Heart left ventricle (tissue), 16 donors: ENCODE data around the gene CCDC197. TPM values are rescaled to one million over a fixed set of nuclear protein-coding genes. Genes with fewer than 3 reads are reported as not detected.

Experiments used
- ATAC-seq, 4 donors: fragments of 200-7000 bp; cut with Tn5 transposase; one replicate each; pipeline ENCODE4 v1.9.1; 2020 to 2022; ENCODE audit warnings: moderate library complexity in 4 of 4, mild to moderate bottlenecking in 3 of 4, moderate number of reproducible peaks in 1 of 4
- DNase-seq, 5 donors: peaks; one replicate each; pipeline ENCODE4 v3.0.0-alpha.2; 2020
- H3K27ac ChIP-seq, 12 donors: fragments of 200-600 bp; sonication (generic) in 4 of 12; one replicate each; pipeline versions ENCODE4 v1.5.0 to v1.8.0; 2016 to 2022; ENCODE audit warnings: mild to moderate bottlenecking in 2 of 12
- H3K27me3 ChIP-seq, 9 donors: fragments of 200-600 bp; sonication (generic) in 2 of 9; one replicate each; pipeline versions ENCODE4 v1.5.1 to v1.8.0; 2016 to 2022; ENCODE audit warnings: mild to moderate bottlenecking in 3 of 9
- H3K36me3 ChIP-seq, 9 donors: fragments of 200-600 bp; sonication (generic) in 2 of 9; one replicate each; pipeline versions ENCODE4 v1.5.0 to v1.8.0; 2018 to 2022; ENCODE audit warnings: mild to moderate bottlenecking in 2 of 9
- H3K4me1 ChIP-seq, 12 donors: fragments of 200-600 bp; sonication (generic) in 4 of 12; one replicate each; pipeline versions ENCODE4 v1.5.0 to v1.8.0; 2016 to 2022; ENCODE audit warnings: mild to moderate bottlenecking in 3 of 12
- H3K4me3 ChIP-seq, 12 donors: fragments of 200-600 bp; sonication (generic) in 4 of 12; one replicate each; pipeline versions ENCODE4 v1.5.0 to v1.8.0; 2017 to 2022; ENCODE audit warnings: mild to moderate bottlenecking in 9 of 12, moderate library complexity in 4 of 12
- H3K9me3 ChIP-seq, 12 donors: fragments of 200-600 bp; sonication (generic) in 4 of 12; one replicate each; pipeline versions ENCODE4 v1.5.0 to v1.8.0; 2016 to 2022; ENCODE audit warnings: mild to moderate bottlenecking in 1 of 12
- POLR2A ChIP-seq, 2 donors: fragments of 450-650 bp; IDR thresholded peaks; one replicate each; pipeline ENCODE4 v1.6.1; 2017; ENCODE audit warnings: antibody characterized with exemption in 2 of 2, mild to moderate bottlenecking in 2 of 2, moderate library complexity in 2 of 2
- WGBS, 4 donors: extraction: QIAGEN DNeasy Blood & Tissue Kit in 2 of 4; methylation state at CpG; one replicate each; pipeline versions ENCODE4 v1.1.5 to v1.1.7; 2013 to 2018; 5-methylcytosine and 5-hydroxymethylcytosine counted together
- intact Hi-C, 10 donors: fragments of 100-400 bp; cut with DNase I; formaldehyde crosslinking; loops; one replicate each; pipeline versions ENCODE4 v1.11.1 to v1.14.2; 2022
- polyA plus RNA-seq, 2 donors: library from polyadenylated mRNA; stranded (reverse); fragments of 200-250 nt; gene quantifications; one replicate each; pipeline ENCODE4 v1.2.3, GENCODE V29; 2013
- total RNA-seq, 9 donors: library from RNA; depleted of rRNA in 2 of 9; stranded (reverse); fragments of >200 nt in 2 of 9; fragmentation: NEBNext Ultra II Directional in 3 of 9; extraction: Animal tissue kit (Norgen Biotek cat#: 25700) in 3 of 9; gene quantifications; one replicate each; pipeline versions ENCODE4 v1.1.0 to v1.2.4, GENCODE V29; 2016 to 2023
- TF ChIP-seq, protein P1 (sequence below), 12 donors: fragments of 200-600 bp; sonication (generic) in 4 of 12; IDR thresholded peaks; one replicate each; pipeline versions ENCODE4 v1.5.0 to v1.8.0; 2018 to 2022; ENCODE audit warnings: antibody characterized with exemption in 12 of 12, mild to moderate bottlenecking in 5 of 12
- donor health status: ischemic (EF 13 %, LVEDD 7.1; RV severe dilation, severe dysfunction).
- donor health status: healthy with polysubstance abuse.
- donor health status: DM: no; HTN: yes; CAD: no.
- donor health status: DM: no; HTN: no; CAD: no.
- donor health status: ischemic (EF 25% LVEDD 6.9; RV normal size, moderate dysfunction).
- donor health status: ischemic (EF 25% LVEDD 5.7; RV mildly dilated, moderate dysfunction).
- donor health status: healthy.
- donor health status: DM: yes; HTN: yes; CAD: no.
- donor health status: ischemic (EF 35%, LVEDD 5.7; RV mildly dilated, moderate dysfunction).
- donor health status: nonischemic (EF 11% LVEDD 7.7; RV severe dilation, severe dysfunction).
- donor health status: DM: yes; HTN: yes; CAD: no.
- donor health status: PGD.
- donor health status: ischemic (EF 29% LVEDD 5.4; RV normal size, mild dysfunction).
- donor health status: nonischemic (EF 23%, LVEDD 6.1; RV moderate dilation, normal function).

CCDC197 gene
- total and polyA plus RNA-seq, 11 donors: 0.23 to 1.4 (median 0.88) TPM; not detected in 4

DNA sequence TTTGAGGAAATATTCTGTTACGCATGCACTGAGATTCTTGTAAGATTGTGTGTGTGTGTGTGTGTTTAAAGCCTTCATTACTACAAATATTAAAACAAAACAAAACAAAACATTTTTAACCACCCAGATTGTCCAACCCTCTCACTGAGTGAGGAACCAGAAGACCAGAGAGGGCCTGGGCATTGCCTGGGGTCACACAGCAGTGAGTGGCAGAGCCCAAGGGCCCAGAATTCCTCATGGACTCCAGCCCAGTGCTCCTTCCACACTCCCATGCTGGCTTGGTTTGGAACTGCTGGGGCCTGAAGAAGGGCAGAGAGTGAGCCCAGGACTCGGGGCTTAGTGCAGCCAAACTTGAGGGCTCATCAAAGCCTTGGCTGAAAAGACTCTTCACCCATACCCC, 27.4 kb downstream of the CCDC197 start:
- H3K36me3 ChIP-seq: no peaks in the 10 kb centered on the region
- no peaks in the 10 kb centered on the region for H3K27me3 ChIP-seq
- intact Hi-C loops: loop anchor here in 1 of 10 donors (10.0 kb wide), 1 partner anchor 820 kb away; the partner anchor contains the start of genes GON7 and UBR7
- H3K4me3 ChIP-seq: no peak overlapping the region
- DNase-seq (no peak), ATAC-seq (no peak)
- no peak overlapping the region for H3K27ac ChIP-seq
- peaks cover 0 to 13% (median 1%) of the 10 kb centered on the region in 12 donors for H3K4me1 ChIP-seq
- H3K9me3 ChIP-seq: no peaks in the 10 kb centered on the region
- 93 to 98% (median 94%) methylated on average over 2 of the region's 2 CpGs for WGBS, 4 donors
- TF ChIP-seq, protein P1, sequence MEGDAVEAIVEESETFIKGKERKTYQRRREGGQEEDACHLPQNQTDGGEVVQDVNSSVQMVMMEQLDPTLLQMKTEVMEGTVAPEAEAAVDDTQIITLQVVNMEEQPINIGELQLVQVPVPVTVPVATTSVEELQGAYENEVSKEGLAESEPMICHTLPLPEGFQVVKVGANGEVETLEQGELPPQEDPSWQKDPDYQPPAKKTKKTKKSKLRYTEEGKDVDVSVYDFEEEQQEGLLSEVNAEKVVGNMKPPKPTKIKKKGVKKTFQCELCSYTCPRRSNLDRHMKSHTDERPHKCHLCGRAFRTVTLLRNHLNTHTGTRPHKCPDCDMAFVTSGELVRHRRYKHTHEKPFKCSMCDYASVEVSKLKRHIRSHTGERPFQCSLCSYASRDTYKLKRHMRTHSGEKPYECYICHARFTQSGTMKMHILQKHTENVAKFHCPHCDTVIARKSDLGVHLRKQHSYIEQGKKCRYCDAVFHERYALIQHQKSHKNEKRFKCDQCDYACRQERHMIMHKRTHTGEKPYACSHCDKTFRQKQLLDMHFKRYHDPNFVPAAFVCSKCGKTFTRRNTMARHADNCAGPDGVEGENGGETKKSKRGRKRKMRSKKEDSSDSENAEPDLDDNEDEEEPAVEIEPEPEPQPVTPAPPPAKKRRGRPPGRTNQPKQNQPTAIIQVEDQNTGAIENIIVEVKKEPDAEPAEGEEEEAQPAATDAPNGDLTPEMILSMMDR (IDR thresholded peaks at IDR 0.05): no peak
- TF ChIP-seq POLR2A (IDR thresholded peaks at IDR 0.05): no peak

DNA sequence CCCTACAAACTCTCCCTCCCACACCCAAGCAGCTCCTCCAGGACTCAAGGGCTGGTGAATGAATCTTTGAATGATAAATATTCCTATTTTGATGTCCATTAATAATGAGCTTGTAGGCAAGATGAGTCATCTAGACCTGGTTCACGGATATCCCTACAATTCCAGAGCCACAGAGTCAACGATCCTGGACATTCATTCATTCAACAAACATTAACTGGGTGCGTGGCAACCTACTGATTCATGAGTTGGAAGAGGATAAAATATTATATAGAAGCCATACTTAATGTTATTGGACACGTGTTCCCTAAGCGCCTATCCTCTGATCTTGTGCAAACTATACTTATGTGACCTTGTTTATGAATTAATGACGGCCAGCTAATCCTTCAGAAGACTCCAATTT, 28.6 kb downstream of the CCDC197 start:
- intact Hi-C loops: loop anchor here in 1 of 10 donors (10.0 kb wide), 1 partner anchor 821 kb away; the partner anchor contains the start of genes GON7 and UBR7
- ATAC-seq (no peak), DNase-seq (no peak)
- WGBS, 4 donors: 60 to 71% (median 62%) methylated on average over 6 of the region's 6 CpGs
- Histone ChIP-seq H3K27ac (no peak overlapping the region), H3K27me3 (no peaks in the 10 kb centered on the region), H3K4me1 (peaks cover 0 to 15% (median 1%) of the 10 kb centered on the region in 12 donors), H3K36me3 (no peaks in the 10 kb centered on the region), H3K9me3 (no peaks in the 10 kb centered on the region), H3K4me3 (peak overlapping the region in 8 of 12 donors; percentile 64 to 80 (median 67))
- TF ChIP-seq, protein P1 (IDR thresholded peaks at IDR 0.05): no peak
- no peak for TF ChIP-seq POLR2A (IDR thresholded peaks at IDR 0.05)

DNA sequence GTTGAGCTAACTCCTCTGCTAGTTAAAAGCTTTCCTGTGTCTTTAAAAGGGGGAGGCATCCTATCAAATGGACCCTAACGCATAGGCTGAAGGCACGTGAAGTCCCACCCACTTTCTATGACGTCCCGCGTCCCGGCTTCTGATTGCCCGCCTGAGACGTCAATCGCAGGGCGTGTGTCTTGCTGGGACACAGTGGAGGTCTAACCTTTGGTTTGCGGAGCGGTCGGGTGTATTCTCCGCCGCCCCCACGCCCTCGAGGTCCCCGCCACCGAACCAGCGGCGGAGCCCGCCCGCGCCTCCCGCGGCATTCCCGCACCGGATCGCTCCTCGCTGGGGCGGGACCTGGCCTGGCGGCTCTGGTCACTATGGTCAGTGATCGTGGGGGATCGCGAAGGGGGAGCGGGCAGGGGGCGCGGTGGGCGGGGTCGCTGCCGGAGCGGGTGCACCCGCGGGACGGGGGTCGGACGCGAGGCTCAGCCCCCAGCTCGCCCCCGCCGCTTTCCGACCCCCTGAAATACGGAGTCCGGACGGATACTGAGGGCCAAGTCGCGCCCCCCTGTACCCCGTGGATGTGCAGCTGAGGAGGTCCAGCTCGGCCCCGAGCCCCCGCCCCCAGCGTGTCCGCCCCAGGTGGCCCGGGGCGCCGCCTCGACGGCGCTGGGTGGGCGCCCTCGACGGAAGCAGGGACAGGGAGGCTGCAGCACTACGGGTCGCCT, 29.2 kb downstream of the CCDC197 start, which contains the start of gene OTUB2:
OTUB2 (plus strand) TSS at position 168 of the 716 bp plus-strand sequence; CDS start at position 366, 198 bp downstream.
- DNase-seq: peak; percentile 96 to 98 (median 98)
- Histone ChIP-seq H3K9me3 (no peaks in the 10 kb centered on the region), H3K27ac (peak within 1 kb of the TSS in 2 of 12 donors; percentile 23 to 43), H3K36me3 (no peaks in the 10 kb centered on the region), H3K4me1 (peaks cover 0 to 15% (median 1%) of the 10 kb centered on the region in 12 donors), H3K4me3 (peak within 1 kb of the TSS; percentile 50 to 80 (median 67)), H3K27me3 (no peaks in the 10 kb centered on the region)
- ATAC-seq: peak; percentile 98 to 100 (median 100)
- 0 to 2% (median 1%) methylated on average over 26 to 74 of the region's 74 CpGs for WGBS, 4 donors
- intact Hi-C loops: loop anchor here in 1 of 10 donors (10.0 kb wide), 1 partner anchor 822 kb away; the partner anchor contains the start of genes GON7 and UBR7
- TF ChIP-seq, protein P1 (IDR thresholded peaks at IDR 0.05): no peak
- TF ChIP-seq POLR2A (IDR thresholded peaks at IDR 0.05): no peak

DNA sequence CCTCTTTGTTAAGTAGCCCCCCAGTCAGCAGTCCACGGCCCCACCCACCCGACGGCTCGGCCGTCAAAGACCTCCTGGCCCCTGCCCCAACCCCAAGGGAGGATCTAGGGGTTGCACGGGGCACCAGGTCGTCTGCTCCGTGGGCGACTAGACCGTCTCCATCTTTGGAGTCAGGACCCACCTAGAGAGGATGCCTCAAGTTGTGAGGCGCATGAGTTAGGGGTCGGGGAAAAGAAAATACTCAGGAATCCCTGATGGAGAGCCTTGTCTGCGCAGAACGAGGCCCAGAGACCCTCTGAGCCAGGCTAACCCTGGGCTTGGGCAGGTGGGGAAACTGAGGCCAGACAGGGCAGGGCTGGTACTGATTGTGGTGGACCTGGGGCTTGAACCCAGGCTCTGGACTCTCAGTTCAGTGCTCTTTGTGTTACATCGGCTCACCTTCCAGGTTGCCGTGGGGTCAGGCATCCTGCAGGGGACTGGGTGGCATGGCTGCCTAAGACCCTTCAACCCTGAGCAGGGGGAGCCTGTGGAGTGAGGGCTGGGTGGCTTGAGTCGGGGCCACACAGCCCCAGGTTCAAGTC, 29.9 kb downstream of the CCDC197 start:
- DNase-seq (no peak), ATAC-seq (no peak)
- 31 to 46% (median 43%) methylated on average over 15 to 17 of the region's 17 CpGs for WGBS, 4 donors
- peak overlapping the region in 11 of 12 donors; percentile 50 to 80 (median 67) for H3K4me3 ChIP-seq
- peaks cover 0 to 15% (median 1%) of the 10 kb centered on the region in 12 donors for H3K4me1 ChIP-seq
- intact Hi-C loops: loop anchor here in 1 of 10 donors (10.0 kb wide), 1 partner anchor 822 kb away; the partner anchor contains the start of genes GON7 and UBR7
- TF ChIP-seq, protein P1 (IDR thresholded peaks at IDR 0.05): no peak
- TF ChIP-seq POLR2A (IDR thresholded peaks at IDR 0.05): no peak
- H3K27ac ChIP-seq: no peak overlapping the region
- H3K9me3 ChIP-seq: no peaks in the 10 kb centered on the region
- H3K27me3 ChIP-seq: no peaks in the 10 kb centered on the region
- no peaks in the 10 kb centered on the region for H3K36me3 ChIP-seq
